Body of pancreas (tissue), 4 donors: Measurements from ENCODE around the gene OSTN. TPM values are rescaled to one million over a fixed set of nuclear protein-coding genes. Genes with fewer than 3 reads are reported as not detected.
"Not testable (repeated sequence)": the region's sequence is repeated elsewhere in the genome, so short reads cannot be mapped to it uniquely, and the experiment has no call there.

Source experiments
- ATAC-seq: fragments of 150-250 bp; one replicate; pipeline ENCODE4 v1.9.1; 2016
- DNase-seq, 4 donors: peaks; one replicate each; pipeline ENCODE4 v3.0.0-alpha.2; 2019
- H3K27ac ChIP-seq, 4 donors: fragments of 200-600 bp; sonication (generic); 1 replicate in 3 of 4; 2 replicates in 1 of 4; pipeline versions ENCODE4 v1.5.1 to v1.6.1; 2016 to 2019; ENCODE audit warnings: mild to moderate bottlenecking in 1 of 4, mixed read lengths in 1 of 4, moderate library complexity in 1 of 4
- H3K27me3 ChIP-seq, 2 donors: fragments of 200-600 bp; sonication (generic); one replicate each; pipeline ENCODE4 v1.6.0; 2016; ENCODE audit warnings: mild to moderate bottlenecking in 1 of 2
- H3K36me3 ChIP-seq, 2 donors: fragments of 200-600 bp; sonication (generic); replicated peaks in 1 of 2; 2 replicates each; pipeline ENCODE4 v1.5.1; 2016; ENCODE audit warnings: low read depth in 2 of 2; ENCODE audit not compliant: insufficient read depth in 1 of 2
- H3K4me1 ChIP-seq: fragments of 200-600 bp; sonication (generic); one replicate; pipeline ENCODE4 v1.6.0; 2016
- H3K4me3 ChIP-seq, 2 donors: fragments of 200-600 bp; sonication (generic); 1 replicate in 1 of 2; 2 replicates in 1 of 2; pipeline ENCODE4 v1.5.1; 2016 to 2019
- H3K9me3 ChIP-seq, 3 donors: fragments of 200-600 bp; sonication (generic); 1 replicate in 2 of 3; 2 replicates in 1 of 3; pipeline ENCODE4 v1.5.1; 2016
- POLR2A ChIP-seq, 3 donors: fragments of 450-650 bp; IDR thresholded peaks; one replicate each; pipeline ENCODE4 v1.6.1; 2016; ENCODE audit warnings: antibody characterized with exemption in 3 of 3, mild to moderate bottlenecking in 2 of 3
- WGBS, 2 donors: methylation state at CpG; one replicate each; pipeline ENCODE4 v1.1.5; 2017; 5-methylcytosine and 5-hydroxymethylcytosine counted together
- intact Hi-C: fragments of 100-400 bp; cut with DNase I; formaldehyde crosslinking; loops from one replicate; pipeline ENCODE4 v1.15.1; 2023
- total RNA-seq, 2 donors: library from RNA; depleted of rRNA; stranded (reverse); fragments of >200 nt; gene quantifications; one replicate each; pipeline ENCODE4 v1.1.0, GENCODE V29; 2016
- TF ChIP-seq, protein P1 (sequence below), 7 experiments: fragments of 450-650 bp in 4 of 7; fragments of 200-600 bp in 3 of 7; sonication (generic) in 3 of 7; IDR thresholded peaks; one replicate each; pipeline ENCODE4 v1.5.1; 2016 to 2019; ENCODE audit warnings: antibody characterized with exemption in 7 of 7

The OSTN gene
- total RNA-seq, 2 donors from 2014 or later: not detected

DNA sequence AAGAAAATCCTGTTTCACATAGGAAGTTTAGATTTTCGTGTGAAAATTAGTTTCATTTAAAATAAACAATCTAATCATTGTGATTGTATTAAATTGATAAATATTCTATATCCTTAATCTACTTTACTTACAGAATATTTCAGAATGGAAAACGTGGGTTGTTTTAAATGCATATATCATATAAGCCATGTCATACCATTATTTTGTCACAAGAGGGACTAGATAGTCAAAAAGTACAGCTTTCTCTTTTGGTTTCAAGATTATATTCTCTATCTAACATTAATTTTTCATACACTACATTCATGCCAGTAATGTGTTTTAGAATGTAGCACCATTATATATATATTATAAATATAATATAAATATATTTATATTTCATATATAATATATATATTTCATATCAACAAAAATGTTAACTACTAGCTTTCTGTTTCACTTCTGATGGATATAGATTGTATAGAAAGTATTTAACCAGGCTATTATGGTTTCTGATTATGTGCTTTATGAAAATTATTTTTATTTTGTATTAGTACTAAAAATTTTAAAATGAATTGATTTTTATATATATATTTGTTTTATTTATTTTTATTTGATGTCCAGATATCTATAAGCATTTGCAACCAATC is 45.3 kb downstream of the OSTN start:
- H3K9me3 ChIP-seq: no peaks in the 10 kb centered on the region
- H3K4me1 ChIP-seq: no peaks in the 10 kb centered on the region
- intact Hi-C loops: no loop called here
- TF ChIP-seq, protein P1, sequence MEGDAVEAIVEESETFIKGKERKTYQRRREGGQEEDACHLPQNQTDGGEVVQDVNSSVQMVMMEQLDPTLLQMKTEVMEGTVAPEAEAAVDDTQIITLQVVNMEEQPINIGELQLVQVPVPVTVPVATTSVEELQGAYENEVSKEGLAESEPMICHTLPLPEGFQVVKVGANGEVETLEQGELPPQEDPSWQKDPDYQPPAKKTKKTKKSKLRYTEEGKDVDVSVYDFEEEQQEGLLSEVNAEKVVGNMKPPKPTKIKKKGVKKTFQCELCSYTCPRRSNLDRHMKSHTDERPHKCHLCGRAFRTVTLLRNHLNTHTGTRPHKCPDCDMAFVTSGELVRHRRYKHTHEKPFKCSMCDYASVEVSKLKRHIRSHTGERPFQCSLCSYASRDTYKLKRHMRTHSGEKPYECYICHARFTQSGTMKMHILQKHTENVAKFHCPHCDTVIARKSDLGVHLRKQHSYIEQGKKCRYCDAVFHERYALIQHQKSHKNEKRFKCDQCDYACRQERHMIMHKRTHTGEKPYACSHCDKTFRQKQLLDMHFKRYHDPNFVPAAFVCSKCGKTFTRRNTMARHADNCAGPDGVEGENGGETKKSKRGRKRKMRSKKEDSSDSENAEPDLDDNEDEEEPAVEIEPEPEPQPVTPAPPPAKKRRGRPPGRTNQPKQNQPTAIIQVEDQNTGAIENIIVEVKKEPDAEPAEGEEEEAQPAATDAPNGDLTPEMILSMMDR (IDR thresholded peaks at IDR 0.05): peak in 6 of 7 experiments; percentile 12 to 40 (median 30)
- TF ChIP-seq POLR2A (IDR thresholded peaks at IDR 0.05): no peak
- no peaks in the 10 kb centered on the region for H3K27me3 ChIP-seq
- H3K36me3 ChIP-seq: no peaks in the 10 kb centered on the region
- WGBS, 2 donors: 13 to 18% methylated on average over 2 of the region's 2 CpGs
- ATAC-seq: no peak
- H3K27ac ChIP-seq: no peak overlapping the region
- H3K4me3 ChIP-seq: no peak overlapping the region
- no peak for DNase-seq

DNA sequence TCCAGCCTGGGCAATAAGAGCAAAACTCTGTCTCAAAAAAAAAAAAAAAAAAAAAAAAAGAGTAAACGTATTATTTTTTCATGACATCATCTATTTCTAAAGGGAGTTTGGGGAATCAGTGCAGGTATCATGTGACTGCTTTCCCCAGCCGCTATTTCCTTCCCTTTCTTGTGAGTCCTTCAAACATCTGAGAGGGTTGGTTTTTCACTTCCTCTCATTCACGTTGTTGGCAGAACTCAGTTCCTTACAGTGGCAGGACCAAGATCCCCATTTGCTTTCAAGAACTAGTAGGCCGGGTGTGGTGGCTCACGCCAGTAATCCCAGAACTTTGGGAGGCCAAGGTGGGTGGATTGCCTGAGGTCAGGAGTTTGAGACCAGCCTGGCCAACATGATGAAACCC is 47.0 kb downstream of the OSTN start:
- H3K4me3 ChIP-seq, intact Hi-C loops, H3K4me1 ChIP-seq, H3K36me3 ChIP-seq, H3K27ac ChIP-seq, H3K9me3 ChIP-seq, ATAC-seq, H3K27me3 ChIP-seq: not testable (repeated sequence)
- 58 to 63% methylated on average over 5 of the region's 5 CpGs for WGBS, 2 donors
- peak in 1 of 4 donors; percentile 45 for DNase-seq

DNA sequence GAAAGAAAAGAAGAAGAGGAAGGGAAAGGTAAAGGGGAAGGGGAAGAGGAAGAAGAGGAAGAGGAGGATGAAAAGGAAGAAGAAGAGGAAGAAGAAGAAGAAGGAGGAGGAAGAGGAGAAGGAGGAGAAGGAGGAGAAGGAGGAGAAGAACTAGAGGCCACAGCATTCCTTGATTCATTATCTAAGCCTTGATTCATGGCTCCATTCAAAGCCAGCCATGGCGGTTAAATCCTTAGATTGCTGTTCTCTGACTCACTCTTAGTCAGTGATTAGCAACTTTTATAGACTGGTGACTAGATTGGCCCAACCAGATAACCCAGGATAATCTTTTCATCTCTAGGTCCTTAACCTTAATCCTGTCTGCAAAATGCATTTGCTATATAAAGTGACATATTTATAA is 47.6 kb downstream of the OSTN start:
- Histone ChIP-seq H3K4me1 (no peaks in the 10 kb centered on the region), H3K27ac (no peak overlapping the region), H3K9me3 (no peaks in the 10 kb centered on the region), H3K36me3 (no peaks in the 10 kb centered on the region), H3K4me3 (no peak overlapping the region), H3K27me3 (no peaks in the 10 kb centered on the region)
- TF ChIP-seq, protein P1 (IDR thresholded peaks at IDR 0.05): no peak
- TF ChIP-seq POLR2A (IDR thresholded peaks at IDR 0.05): no peak
- DNase-seq: no peak
- intact Hi-C loops: no loop called here
- 70 to 82% methylated on average over 1 of the region's 1 CpG for WGBS, 2 donors
- ATAC-seq: no peak

DNA sequence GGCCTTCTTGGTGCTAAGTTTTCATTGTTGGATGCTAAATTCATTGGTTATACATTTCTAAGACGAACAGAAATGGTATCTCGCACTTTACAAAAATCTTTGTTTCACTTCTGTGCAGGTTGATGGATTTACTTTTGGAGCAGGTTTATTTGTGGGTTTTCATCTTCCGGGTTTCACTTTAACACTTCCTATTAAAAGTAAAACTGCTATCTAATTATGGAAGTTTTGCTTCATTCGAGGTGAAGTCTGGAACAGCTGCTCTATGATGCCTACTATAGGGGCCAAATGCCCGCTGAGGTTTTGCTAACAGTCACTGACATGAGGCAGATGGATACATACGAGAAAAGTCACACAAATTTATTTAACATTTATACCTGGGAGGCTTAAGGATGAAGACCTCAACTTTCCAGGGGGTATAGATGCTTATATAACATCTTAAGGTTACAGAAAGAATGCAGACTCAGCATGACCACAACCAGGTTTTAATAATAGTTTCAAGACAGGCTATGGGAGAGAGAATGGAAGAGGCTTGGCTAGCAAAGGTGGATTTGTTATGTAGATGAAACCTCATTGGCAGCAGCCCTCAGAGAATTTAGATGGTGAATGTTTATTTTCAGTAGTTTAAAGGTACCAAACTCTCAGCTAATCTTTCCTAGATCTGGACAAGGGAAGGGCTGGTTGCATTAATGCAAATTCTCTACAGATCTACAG is 54.2 kb downstream of the OSTN start:
- TF ChIP-seq, protein P1 (IDR thresholded peaks at IDR 0.05): no peak
- intact Hi-C loops: no loop called here

DNA sequence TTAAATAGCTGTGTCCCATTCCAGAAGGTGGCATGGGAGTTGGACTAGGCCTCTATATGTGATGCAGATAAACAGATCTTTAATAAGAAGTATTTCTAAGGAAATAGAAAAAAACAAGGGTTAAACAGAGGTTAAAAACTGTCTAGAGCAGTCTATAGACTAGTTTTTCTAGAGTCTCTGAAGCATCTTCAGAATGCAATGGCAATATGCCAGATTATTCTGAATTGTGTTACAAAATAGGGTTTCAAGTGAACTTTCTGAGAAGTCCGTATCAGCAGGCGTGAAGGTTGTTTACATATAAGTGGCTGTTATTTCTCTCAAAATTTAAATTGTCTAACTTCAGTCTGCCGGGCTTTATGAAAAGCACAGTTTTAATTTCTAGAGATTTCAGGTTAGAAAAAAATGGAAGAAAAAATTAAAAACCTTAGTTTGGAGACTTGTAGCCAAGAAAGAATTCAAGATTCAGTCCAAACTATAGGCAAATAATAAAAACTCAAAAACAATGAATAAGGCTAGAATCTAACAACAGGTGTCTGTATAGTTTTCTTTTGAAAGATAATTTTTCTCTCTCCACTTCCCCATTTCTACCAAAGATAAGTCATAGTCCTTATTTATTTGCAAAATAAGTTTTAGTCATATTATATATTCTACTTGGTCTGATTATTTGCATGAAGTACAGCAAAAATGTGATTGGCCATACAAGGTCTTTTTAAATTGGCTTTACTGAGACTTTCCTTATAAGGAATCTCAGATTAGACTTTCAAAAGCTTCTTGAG is 55.2 kb downstream of the OSTN start:
- DNase-seq (no peak), ATAC-seq (no peak)
- no peaks in the 10 kb centered on the region for H3K27me3 ChIP-seq
- no peak overlapping the region for H3K27ac ChIP-seq
- 78 to 90% methylated on average over 3 of the region's 3 CpGs for WGBS, 2 donors
- no peak overlapping the region for H3K4me3 ChIP-seq
- H3K9me3 ChIP-seq: no peaks in the 10 kb centered on the region
- H3K4me1 ChIP-seq: no peaks in the 10 kb centered on the region
- H3K36me3 ChIP-seq: no peaks in the 10 kb centered on the region
- intact Hi-C loops: no loop called here
- TF ChIP-seq POLR2A (IDR thresholded peaks at IDR 0.05): no peak
- TF ChIP-seq, protein P1 (IDR thresholded peaks at IDR 0.05): no peak

More for the DNA sequence above, 54.2 kb downstream of the OSTN start:
- H3K4me1 ChIP-seq: no peaks in the 10 kb centered on the region
- H3K4me3 ChIP-seq: no peak overlapping the region
- H3K36me3 ChIP-seq: no peaks in the 10 kb centered on the region
- no peaks in the 10 kb centered on the region for H3K27me3 ChIP-seq
- DNase-seq (no peak), ATAC-seq (no peak)
- H3K27ac ChIP-seq: no peak overlapping the region
- WGBS, 2 donors: 59 to 76% methylated on average over 6 of the region's 6 CpGs
- H3K9me3 ChIP-seq: no peaks in the 10 kb centered on the region
